Activated naive CD8-positive, alpha-beta T cell treated with anti-CD3 and anti-CD28 coated beads, Interleukin-2, amount 10 ng/mL, durations not matched to agents 7 days and 5 days (primary cell): ENCODE data around the gene USP30. TPM values are rescaled to one million over a fixed set of nuclear protein-coding genes. Genes with fewer than 3 reads are reported as not detected.

Experiments
- ATAC-seq: fragments of 150-1000 bp; cut with Tn5 transposase; one replicate; pipeline ENCODE4 v1.10.0; 2021; ENCODE audit warnings: low read depth, moderate library complexity
- POLR2A ChIA-PET: fragments of 350-600 bp; sonication (Branson Sonifier 250); formaldehyde crosslinking; loops from one replicate; lab custom pipeline; 2021; ENCODE audit warnings: antibody characterized with exemption; lab: Charles Lee
- DNase-seq: peaks from one replicate; pipeline ENCODE4 v3.0.0; 2021
- H3K27ac Mint-ChIP-seq: one replicate; pipeline ENCODE4 v1.8.0; 2022; ENCODE audit warnings: mild to moderate bottlenecking, mixed read lengths
- H3K27me3 Mint-ChIP-seq: one replicate; pipeline ENCODE4 v1.8.0; 2022; ENCODE audit warnings: mild to moderate bottlenecking, moderate library complexity, mixed read lengths
- H3K36me3 Mint-ChIP-seq: one replicate; pipeline ENCODE4 v1.8.0; 2021; ENCODE audit warnings: mild to moderate bottlenecking, mixed read lengths
- H3K4me1 Mint-ChIP-seq: one replicate; pipeline ENCODE4 v1.8.0; 2021; ENCODE audit warnings: mixed read lengths
- H3K4me3 Mint-ChIP-seq: one replicate; pipeline ENCODE4 v1.8.0; 2022; ENCODE audit warnings: mild to moderate bottlenecking, moderate library complexity, mixed read lengths
- H3K9me3 Mint-ChIP-seq: one replicate; pipeline ENCODE4 v1.8.0; 2021; ENCODE audit warnings: mixed read lengths
- total RNA-seq, 2 experiments: library from RNA; stranded (reverse); gene quantifications; one replicate each; pipeline ENCODE4 v1.2.3, GENCODE V29; 2021

The USP30 gene
- total RNA-seq, 2 experiments from 2014 or later = 9.9 to 10.2 TPM

- Mint-ChIP-seq H3K27me3 (no peaks in the 10 kb centered on the region), H3K9me3 (no peaks in the 10 kb centered on the region), H3K36me3 (peaks cover under 1% of the 10 kb centered on the region), H3K4me3 (no peak overlapping the region), H3K27ac (no peak overlapping the region), H3K4me1 (peaks cover 17% of the 10 kb centered on the region)
- POLR2A ChIA-PET = no interaction called here
- ATAC-seq (no peak), DNase-seq (no peak)
Measured at GRCh38 chr12:109112720-109113465, 60.5 kb downstream of the USP30 start.

DNA sequence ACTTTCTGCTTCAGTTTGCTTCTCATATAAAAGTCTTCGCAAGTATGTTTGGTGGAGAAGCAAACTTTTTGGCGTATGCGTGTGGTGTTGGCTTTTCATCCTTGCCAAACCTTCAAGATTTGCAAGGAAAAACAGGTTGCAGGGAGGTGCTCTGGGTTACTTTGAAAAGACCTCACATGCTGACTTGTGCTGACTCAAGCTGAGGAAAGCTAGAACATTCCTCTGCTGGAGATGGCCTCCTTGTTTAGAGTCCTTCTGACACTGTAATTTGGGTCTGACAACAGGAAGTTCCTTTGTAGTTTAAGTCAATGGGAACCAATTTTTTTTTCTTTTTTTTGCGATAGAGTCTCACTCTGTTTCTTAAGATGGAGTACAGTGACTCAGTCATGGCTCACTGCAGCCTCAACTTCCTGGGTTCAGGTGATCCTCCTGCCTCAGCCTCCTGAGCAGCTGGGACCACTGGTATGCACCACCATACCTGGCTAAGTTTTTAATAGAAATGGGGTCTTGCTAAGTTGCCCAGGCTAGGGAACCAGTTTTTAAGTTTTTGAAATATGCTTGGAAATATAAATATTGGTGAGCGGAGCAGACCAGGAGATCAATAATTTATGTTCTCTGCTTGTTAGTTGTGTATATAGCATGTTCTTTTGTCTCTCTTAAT is 61.4 kb downstream of the USP30 start:
- no peak overlapping the region for H3K4me3 Mint-ChIP-seq
- peaks cover 17% of the 10 kb centered on the region for H3K4me1 Mint-ChIP-seq
- POLR2A ChIA-PET = no interaction called here
- ATAC-seq = no peak
- H3K9me3 Mint-ChIP-seq = no peaks in the 10 kb centered on the region
- H3K27me3 Mint-ChIP-seq = no peaks in the 10 kb centered on the region
- no peak overlapping the region for H3K27ac Mint-ChIP-seq
- no peak for DNase-seq
- H3K36me3 Mint-ChIP-seq = no peaks in the 10 kb centered on the region

GRCh38 chr12:109114644-109115043 is 62.3 kb downstream of the USP30 start:
- Mint-ChIP-seq H3K27ac (no peak overlapping the region), H3K4me3 (no peak overlapping the region), H3K36me3 (no peaks in the 10 kb centered on the region), H3K27me3 (no peaks in the 10 kb centered on the region), H3K9me3 (no peaks in the 10 kb centered on the region), H3K4me1 (peaks cover 17% of the 10 kb centered on the region)
- POLR2A ChIA-PET = no interaction called here
- ATAC-seq = no peak
- DNase-seq = no peak

- POLR2A ChIA-PET = no interaction called here
Measured at GRCh38 chr12:109115404-109115757, 63.0 kb downstream of the USP30 start.

DNA sequence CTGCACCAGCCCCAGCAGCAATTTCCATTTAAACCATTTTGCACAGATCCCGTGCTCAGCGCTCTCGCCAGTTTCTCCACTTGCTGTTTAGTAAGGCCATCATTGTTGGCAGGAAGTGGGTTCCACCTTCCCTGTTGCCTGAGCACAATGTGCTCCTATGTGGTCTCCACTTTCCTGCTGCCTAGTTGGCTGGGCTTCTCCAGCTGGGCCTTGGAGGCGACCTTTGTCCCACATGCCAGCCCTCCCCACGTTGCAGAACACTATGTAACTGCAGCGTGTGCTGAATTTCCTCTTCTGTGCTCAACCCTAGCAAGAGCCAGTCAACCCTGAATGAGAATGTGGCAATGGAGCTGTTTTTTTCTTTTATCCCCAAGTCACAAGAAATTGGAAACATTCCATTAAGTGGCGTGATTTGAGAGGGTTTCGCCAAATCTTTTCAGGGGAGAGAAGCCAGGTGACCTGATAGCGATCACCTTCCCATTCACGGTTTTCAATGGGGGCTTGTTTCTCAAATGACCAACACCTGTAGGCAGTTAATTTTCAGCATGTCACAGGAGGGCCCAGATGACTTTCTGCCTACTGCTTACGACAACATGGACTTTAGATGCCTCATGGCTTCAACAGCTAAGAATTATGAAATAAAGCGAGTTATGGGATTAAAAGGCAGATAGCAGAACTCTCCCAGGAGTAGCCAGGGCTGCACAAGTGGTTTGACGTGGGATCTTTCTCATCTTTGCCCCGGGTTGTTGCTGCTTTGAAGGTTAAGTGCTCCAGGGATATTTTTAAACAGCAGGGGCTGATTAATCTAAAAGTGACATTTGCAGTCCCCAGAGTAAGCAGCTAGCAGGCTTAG is 63.6 kb downstream of the USP30 start, which contains the start of gene ACACB:
TSS of gene ACACB (plus strand) at position 830 of the 853 bp plus-strand sequence. CDS start 22,819 bp downstream, outside the sequence.
- Mint-ChIP-seq H3K4me3 (no peak within 1 kb of the TSS), H3K36me3 (no peaks in the 10 kb centered on the region), H3K4me1 (peaks cover 15% of the 10 kb centered on the region), H3K27ac (no peak within 1 kb of the TSS), H3K27me3 (no peaks in the 10 kb centered on the region), H3K9me3 (no peaks in the 10 kb centered on the region)
- DNase-seq = no peak
- POLR2A ChIA-PET = interaction anchor here (0.6 kb wide), 1 partner anchor 1774 kb away, joined by 4 read pairs; no protein-coding TSS in a partner anchor
- ATAC-seq = no peak

More at GRCh38 chr12:109115404-109115757, 63.0 kb downstream of the USP30 start:
- no peaks in the 10 kb centered on the region for H3K9me3 Mint-ChIP-seq
- no peak for ATAC-seq
- DNase-seq = no peak
- H3K27ac Mint-ChIP-seq = no peak overlapping the region
- no peak overlapping the region for H3K4me3 Mint-ChIP-seq
- no peaks in the 10 kb centered on the region for H3K36me3 Mint-ChIP-seq
- H3K4me1 Mint-ChIP-seq = peaks cover 17% of the 10 kb centered on the region
- no peaks in the 10 kb centered on the region for H3K27me3 Mint-ChIP-seq

DNA sequence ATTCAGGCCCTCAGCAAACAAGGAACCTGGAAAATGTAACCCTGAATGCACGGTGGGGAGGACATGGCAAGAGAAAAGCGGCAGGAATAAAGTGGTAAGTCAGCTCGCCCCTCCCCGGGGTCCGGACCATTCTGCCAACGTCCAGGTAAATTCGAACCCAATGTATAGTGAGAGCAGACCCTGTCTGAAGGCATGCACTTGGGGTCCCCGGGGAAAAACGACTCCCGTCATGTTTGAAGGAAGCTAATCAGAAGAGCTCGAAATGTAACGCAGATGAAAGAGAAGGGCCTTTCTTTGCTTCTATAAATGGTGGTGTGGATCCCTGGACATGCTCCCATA is 64.2 kb downstream of the USP30 start:
- Mint-ChIP-seq H3K27ac (no peak overlapping the region), H3K4me1 (peaks cover 13% of the 10 kb centered on the region), H3K4me3 (no peak overlapping the region), H3K36me3 (no peaks in the 10 kb centered on the region), H3K27me3 (no peaks in the 10 kb centered on the region), H3K9me3 (no peaks in the 10 kb centered on the region)
- no peak for DNase-seq
- POLR2A ChIA-PET = interaction anchor here (0.6 kb wide), 1 partner anchor 1773 kb away, joined by 4 read pairs; no protein-coding TSS in a partner anchor
- no peak for ATAC-seq

- H3K9me3 Mint-ChIP-seq = no peaks in the 10 kb centered on the region
- H3K4me1 Mint-ChIP-seq = peaks cover 6% of the 10 kb centered on the region
- no peak overlapping the region for H3K4me3 Mint-ChIP-seq
- no peaks in the 10 kb centered on the region for H3K36me3 Mint-ChIP-seq
- ATAC-seq (no peak), DNase-seq (no peak)
- no peak overlapping the region for H3K27ac Mint-ChIP-seq
- H3K27me3 Mint-ChIP-seq = no peaks in the 10 kb centered on the region
- POLR2A ChIA-PET = no interaction called here
Measured at GRCh38 chr12:109120095-109120494, 67.7 kb downstream of the USP30 start.

DNA sequence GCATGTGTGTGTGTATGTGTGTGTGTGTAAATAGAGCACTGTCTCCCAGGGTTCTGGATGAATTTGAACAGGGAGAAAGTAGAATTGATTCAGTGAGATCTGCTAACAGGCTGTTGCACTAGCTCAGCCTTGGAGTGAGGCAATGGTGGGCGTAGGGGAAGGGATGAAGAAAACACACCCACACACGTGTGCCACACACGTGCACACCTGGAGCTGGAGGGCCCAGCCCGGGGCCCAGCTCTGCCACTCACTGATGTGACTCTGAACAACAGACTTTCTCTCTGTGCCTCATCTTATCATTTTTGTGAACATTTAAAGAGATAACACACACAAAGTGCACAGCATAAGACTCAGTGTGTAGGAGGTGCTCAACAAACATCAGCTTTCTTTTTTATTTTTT is 68.2 kb downstream of the USP30 start:
- H3K27ac Mint-ChIP-seq = no peak overlapping the region
- no peaks in the 10 kb centered on the region for H3K27me3 Mint-ChIP-seq
- peaks cover 4% of the 10 kb centered on the region for H3K4me1 Mint-ChIP-seq
- H3K36me3 Mint-ChIP-seq = no peaks in the 10 kb centered on the region
- H3K4me3 Mint-ChIP-seq = no peak overlapping the region
- no peaks in the 10 kb centered on the region for H3K9me3 Mint-ChIP-seq
- DNase-seq = no peak
- ATAC-seq = no peak
- POLR2A ChIA-PET = no interaction called here

DNA sequence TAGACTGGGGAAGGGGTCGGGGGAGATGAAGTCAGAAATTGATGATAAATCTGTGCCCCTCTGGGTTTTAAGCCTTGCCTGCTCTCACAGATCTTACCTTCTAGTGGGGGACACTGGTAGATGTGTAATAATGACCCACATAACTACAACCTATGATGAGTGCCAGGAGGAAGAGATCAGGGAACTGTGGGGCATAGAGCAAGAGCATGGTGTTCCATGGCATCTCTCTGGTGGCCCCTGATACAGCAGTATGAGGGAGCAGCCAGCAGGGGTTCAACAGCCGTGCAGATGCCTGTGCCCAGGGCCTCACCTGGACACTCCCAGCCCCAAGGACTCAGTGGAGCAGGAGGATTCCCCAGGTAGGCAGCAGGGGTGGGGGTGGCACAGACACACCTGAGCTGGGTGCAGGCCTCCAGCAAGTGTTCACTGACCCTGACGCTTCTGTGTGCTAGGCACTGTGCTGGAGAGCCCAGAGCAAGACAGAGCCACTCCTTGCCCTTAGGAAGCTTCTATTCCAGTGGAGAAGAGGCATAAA is 69.0 kb downstream of the USP30 start:
- Mint-ChIP-seq H3K9me3 (no peaks in the 10 kb centered on the region), H3K36me3 (no peaks in the 10 kb centered on the region), H3K4me3 (no peak overlapping the region), H3K27me3 (no peaks in the 10 kb centered on the region), H3K27ac (no peak overlapping the region), H3K4me1 (no peaks in the 10 kb centered on the region)
- DNase-seq = no peak
- ATAC-seq = no peak
- POLR2A ChIA-PET = no interaction called here

- Mint-ChIP-seq H3K4me1 (no peaks in the 10 kb centered on the region), H3K27ac (no peak overlapping the region), H3K4me3 (no peak overlapping the region), H3K36me3 (no peaks in the 10 kb centered on the region), H3K27me3 (no peaks in the 10 kb centered on the region), H3K9me3 (no peaks in the 10 kb centered on the region)
- POLR2A ChIA-PET = no interaction called here
- ATAC-seq = no peak
- DNase-seq = no peak
Measured at GRCh38 chr12:109124878-109125648, 72.7 kb downstream of the USP30 start.

DNA sequence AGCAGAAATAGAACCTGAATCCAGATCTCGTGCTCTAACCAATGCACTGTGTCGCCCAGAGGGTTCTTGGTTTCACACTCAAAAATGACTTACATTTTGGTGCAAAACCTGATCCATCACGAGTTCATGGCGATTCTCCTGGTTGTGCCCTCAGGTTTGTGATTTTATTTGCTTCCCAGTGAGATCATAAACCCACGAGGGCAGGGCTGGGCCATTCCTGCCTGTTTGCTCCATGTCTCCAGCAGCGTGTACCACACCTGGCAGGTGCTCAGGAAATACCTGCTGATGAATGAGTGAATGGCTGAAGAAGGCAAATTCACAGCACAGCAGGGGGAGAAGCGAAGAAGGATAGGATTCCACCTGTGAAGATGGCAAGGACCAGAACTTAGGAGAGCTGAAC is 73.4 kb downstream of the USP30 start:
- DNase-seq (no peak), ATAC-seq (no peak)
- no peaks in the 10 kb centered on the region for H3K4me1 Mint-ChIP-seq
- no peaks in the 10 kb centered on the region for H3K27me3 Mint-ChIP-seq
- no peaks in the 10 kb centered on the region for H3K9me3 Mint-ChIP-seq
- H3K36me3 Mint-ChIP-seq = no peaks in the 10 kb centered on the region
- no peak overlapping the region for H3K4me3 Mint-ChIP-seq
- POLR2A ChIA-PET = no interaction called here
- no peak overlapping the region for H3K27ac Mint-ChIP-seq

- no peaks in the 10 kb centered on the region for H3K36me3 Mint-ChIP-seq
- H3K4me1 Mint-ChIP-seq = no peaks in the 10 kb centered on the region
- POLR2A ChIA-PET = no interaction called here
- H3K27me3 Mint-ChIP-seq = no peaks in the 10 kb centered on the region
- no peak for ATAC-seq
- DNase-seq = no peak
- H3K9me3 Mint-ChIP-seq = no peaks in the 10 kb centered on the region
- no peak overlapping the region for H3K27ac Mint-ChIP-seq
- H3K4me3 Mint-ChIP-seq = no peak overlapping the region
Measured at GRCh38 chr12:109126784-109127183, 74.4 kb downstream of the USP30 start.
